Activated CD4-positive, alpha-beta T cell treated with anti-CD3 and anti-CD28 coated beads for 1 hour (primary cell): ENCODE results near the gene CDON.
A peak's percentile ranks its signal among the peaks of the same experiment; 100 is the strongest.

Experiments
- DNase-seq: peaks from one replicate; pipeline ENCODE4 v3.0.0-alpha.2; 2020

CDON gene

DNA sequence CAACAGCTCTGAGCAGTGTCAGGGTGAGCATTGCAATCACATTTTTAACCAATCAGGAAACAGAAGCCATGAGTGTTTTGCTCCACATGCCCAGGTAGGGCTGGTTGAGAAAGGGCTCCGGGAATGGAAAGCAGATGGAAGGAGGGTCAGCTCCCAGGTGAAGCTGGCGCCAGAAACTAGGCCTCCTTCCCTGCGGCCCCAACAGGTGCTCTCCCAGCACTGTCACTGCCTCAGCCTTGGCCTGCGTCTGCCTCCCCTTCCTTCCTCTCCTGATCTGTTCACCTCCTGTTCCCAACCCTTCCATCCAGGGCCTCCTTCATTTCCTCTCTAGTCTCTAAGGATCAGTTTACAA is 121.4 kb downstream of the CDON start:
- no peak for DNase-seq

DNA sequence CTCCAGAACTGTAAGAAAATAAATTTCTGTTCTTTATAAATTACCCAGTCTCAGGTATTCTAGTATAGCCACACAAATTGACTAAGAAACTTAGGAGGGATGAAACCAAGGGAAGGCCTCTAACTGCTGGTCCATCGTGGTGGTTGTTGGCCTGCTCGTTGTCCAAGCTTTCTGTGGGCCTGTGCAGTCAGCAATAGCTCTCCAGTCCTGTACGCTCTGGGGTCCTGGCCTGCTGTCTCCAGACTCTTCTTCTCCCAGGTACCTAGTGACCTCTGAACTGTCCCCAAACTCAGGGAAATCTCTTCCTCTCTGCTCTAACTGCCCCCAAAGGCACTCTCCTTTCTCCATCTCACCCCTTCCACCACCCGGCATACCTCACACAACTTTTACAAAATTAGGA is 122.5 kb downstream of the CDON start:
- DNase-seq: no peak

DNA sequence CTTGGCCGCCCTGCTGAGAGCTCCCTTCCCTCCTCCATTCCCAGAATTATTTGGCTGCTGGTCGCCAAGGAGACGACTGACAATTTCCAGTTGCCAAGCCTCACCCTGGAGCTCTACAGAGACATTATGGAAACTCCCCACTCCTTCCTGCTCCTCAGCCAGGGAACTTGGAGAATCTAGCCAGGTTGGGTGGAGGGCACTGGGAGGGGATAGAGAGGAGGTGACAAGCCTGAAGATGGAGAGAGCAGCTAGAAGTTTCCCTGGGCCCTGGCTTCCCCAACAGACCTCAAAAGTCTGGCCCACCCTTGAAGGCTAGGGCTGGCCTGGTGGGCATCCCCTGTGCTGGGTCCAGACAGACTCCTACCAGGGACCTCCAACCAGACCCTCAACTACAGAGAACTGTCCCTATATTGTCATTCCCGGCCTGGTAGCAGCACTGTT is 123.6 kb downstream of the CDON start:
- DNase-seq: no peak

DNA sequence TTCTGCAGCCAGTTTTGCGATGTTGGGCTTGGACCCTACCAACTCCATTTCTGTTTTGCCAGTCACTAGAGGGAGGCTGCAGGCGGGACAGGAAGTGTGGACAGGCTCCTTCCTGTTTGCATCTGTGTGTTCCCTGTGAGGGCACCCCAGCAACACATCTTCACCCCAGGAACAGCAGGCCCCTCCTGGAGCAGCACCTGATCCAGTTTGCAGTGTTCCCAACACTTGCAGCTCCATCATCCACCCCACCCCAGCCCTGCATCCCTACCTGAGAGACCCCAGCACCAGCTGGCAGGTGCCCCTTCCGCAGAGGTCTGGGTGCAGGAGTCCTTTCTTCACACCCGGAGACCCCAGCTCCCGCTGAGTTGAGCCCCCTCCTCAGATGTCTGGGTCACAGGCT is 124.2 kb downstream of the CDON start:
- DNase-seq: no peak

DNA sequence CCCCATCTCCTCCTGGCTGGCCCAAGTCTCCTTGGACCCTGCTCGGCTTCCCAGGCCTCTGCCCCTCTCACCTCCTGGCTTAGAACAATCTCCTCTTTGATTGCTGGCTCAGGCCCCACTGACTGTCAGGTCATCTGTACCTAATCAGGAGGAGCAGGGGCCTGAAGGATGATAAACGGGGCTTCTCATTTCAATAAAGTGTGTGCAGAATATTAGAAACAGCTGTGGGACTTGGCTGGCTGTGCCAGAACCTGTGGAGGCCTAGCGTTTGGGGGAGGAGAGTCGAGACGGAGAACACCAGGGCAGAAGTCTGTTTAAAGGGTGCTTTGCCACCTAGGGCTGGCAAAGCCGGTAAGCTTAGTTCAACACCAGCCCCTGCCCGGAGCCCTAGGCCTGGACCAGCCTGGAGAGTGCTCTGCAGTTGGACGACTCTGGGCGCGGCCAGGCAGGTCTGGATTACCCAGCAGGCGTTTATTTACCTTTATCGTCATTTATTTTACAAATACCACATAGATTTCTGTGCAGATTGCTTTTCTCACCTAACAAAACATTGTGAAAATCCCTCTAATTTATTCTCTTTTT is 127.0 kb downstream of the CDON start:
- no peak for DNase-seq

DNA sequence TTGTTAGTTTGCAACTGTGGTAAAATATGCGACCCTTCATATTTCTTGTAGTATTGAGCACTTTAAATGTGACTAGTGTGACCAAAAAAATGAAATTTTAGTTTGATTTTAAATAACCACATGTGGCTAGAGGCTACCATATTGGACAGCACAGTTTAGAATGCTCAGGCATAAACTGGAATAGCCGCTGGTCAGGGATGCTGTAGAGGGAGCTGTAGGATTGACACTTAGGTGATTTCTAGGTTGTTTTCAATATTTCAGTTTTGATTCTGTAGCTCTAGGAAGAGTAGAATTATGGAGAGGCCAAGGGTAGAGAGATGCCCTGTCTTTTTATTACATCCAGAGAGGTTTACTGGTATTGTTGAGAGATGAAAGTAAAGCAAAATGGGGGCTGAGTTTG is 127.6 kb downstream of the CDON start:
- no peak for DNase-seq

DNA sequence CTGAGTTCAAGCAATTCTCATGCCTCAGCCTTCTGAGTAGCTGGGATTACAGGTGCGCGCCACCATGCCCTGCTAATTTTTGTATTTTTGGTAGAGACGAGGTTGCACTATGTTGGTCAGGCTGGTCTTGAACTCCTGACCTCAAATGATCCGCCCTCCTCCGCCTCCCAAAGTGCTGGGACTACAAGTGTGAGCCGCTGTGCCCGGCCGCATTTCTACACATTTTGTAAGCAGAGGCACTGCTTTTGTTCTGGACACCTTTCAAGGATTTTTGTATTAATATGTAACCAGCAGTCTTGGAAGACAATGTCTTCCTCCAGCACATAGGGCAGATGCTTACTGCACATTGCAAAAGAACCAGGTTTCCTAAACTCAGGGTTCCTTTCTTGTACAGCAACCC is 128.2 kb downstream of the CDON start:
- no peak for DNase-seq

DNA sequence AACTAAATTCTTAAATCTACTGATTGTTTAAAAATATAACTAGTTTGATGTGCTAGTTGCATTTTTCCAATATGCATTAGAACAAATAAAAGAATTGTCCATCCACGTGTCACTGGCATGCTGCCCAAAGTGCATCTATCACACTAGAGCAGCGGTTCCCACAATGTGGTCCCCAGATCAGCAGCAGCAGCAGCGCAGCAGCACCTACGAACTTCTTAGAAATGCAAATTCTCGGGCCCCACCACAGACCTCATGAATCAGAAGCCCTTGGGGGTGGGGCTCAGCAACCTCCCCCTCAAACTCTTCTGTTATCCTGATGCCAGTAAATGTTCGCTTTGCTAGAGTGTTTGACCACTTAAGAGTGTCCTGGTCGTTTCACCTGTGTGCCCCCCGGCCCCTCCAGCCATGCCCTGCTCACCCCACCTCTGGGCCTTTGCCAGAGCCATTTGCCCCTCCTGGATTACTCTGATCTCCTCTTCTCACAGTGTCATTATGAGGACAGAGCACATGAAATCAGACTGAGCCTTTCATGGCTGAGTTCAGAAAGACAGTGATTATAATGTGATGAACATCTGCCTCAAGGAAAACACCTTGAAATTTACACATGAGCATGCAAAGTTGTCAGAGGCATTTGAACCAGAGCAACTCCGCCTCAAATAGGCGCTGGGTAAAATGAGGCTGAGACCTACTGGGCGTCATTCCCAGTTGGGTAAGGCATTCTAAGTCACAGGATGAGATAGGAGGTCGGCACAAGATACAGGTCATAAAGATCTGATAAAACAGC is 129.4 kb downstream of the CDON start:
- no peak for DNase-seq

DNA sequence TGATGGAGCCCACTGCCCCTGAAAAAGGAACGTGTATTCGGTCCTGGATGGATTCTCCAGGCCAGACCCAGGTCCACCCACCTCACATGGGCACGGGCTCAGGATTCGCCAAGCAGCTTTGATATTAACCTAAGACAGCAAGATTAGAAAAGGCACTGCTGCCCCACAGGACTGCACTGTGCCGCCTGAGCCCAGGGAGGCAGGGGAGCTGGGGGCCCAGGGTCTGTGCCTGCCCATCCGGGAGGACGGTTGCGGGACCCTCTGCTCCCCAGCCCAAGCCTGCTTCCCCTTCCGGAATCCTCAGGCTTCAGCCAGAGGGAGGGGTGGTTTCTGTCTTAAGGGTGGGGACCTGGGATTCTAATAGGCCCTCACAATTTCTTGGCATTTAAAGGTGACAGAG is 130.4 kb downstream of the CDON start:
- no peak for DNase-seq

DNA sequence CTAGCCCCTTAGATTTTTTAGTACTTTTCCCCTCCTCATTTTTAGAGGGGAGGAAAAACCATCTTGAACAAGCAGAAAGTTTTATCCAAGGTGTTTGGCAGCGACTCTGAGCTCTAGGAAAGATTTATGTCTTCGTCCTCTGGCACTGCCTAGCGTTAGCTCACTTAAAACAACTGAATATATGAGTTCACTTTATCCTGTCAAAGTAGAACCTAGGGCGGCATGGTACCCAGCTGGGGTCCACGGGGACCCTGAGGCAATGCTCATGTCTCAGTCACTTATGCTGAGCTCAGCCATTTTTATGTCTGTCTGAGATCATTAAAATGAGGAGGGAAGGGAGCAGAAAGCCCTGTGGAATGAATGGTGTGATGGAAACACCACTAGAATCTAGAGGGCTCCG is 131.0 kb downstream of the CDON start:
- no peak for DNase-seq

DNA sequence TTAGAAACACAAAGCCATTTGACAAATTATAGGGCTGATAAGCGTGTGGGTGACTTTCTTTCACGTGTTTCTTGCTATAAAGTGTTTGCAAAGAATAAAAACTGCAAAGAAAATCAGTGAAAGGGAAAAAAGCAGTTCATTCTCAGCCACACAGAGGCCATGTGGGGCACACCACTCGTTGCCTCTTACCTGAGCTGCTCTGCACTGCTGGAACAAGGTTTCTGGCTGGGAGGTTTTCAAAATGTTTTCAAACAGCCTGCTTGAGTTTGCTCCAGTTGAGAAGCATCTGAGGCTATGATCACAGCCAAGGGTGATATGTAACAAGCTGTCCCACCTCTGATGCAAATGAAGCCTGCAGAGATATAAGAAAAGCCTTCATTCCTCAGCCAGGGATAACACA is 131.6 kb downstream of the CDON start:
- no peak for DNase-seq

DNA sequence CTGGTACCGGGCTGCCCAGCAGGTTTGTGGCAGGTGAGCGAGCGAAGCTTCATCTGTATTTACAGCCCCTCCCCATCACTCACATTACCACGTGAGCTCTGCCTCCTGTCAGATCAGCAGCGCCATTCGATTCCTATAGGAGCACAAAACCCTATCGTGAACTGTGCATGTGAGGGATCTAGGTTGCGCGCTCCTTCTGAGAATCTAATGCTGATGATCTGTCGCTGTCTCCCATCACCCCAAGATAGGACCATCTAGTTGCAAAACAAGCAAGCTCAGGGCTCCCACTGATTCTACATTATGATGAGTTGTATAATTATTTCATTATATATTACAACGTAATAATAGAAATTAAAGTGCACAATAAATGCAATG is 132.6 kb downstream of the CDON start:
- no peak for DNase-seq

DNA sequence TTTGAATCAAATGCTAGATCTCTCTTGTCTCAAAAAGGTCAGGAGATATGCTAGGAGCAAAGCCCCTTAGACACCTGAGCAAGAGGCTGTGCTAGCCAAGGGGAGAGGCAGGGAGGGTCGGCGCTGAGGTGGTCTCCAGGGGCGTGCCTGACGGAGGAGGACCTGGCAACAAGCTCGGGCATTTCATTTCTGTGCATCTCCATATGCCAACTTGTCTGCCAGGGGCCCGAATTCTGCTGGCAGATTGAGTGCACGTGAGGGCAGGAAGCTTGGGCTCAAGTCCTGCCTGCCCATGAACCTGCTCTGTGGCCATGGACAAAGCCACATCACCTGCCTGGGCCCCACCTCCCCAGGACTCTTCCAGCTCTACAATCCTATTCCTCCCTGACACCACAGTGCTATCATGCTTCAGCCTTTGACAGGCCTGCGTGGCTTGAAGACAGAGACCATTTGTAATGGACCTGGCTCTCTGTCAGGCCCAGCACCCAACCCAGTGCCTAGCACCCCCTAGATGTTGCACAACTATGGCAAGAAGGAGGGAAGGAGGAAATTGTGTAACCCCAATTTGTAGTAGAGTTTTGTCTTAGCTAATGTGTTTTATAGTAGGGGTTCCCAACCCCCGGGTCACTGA is 133.1 kb downstream of the CDON start:
- no peak for DNase-seq

DNA sequence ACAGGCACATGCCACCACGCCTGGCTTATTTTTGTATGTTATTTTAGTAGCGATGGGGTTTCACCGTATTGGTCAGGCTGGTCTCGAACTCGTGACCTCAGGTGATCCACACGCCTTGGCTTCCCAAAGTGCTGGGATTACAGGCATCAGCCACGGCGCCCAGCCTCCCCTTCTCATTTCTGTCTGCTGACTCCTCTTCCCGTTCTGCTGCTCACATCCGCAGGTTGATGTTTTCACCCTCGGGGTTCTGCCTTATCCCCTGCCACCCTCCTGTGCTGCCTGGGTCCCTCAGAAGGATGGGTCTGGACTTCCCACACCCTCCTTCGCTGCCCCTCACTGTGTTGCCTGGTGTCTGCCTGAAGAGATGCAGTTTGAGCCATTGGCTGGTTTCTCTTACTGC is 136.0 kb downstream of the CDON start:
- DNase-seq: no peak

DNA sequence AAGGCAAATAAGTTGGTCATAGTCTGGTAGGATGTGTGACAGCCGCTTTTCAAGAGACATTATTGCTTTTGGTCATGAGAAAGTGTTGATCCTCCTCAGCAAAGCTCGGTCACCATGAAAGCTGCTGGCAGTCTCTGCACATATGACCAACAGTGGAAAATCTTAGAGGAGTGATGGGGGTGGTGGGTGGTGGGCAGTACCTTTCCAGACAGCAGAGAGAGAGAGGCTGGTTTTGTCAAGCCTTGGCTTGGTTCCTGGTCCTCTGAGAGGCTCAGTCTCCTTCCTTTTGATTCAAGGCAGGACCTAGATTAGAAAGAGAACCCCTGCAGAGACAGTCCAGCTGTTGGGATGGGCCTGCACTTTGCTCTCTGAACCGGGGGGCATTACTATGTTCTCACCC is 136.9 kb downstream of the CDON start:
- no peak for DNase-seq

DNA sequence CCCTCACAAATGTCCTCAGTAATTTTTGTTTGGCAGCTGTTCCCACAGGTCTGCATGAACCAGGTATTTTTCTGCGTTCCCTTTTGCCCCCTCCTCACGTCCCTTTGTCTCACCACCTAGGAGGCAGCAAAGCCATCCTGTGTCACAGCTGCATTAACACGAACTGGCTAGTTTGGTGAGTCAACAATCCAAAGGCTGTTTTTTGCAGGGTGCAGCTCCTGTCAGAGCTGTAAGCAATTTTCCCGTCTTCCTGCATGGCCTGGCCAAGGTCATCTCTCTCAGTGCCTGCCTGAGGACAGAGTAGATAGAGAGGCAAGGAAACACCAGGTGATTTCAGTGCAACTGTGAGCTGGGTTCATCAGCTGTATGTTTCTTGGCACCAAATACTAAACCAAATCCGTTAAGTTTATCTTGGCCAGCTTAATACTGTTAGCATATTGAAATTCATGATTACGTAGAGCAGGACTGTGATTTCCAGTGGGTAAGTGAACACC is 137.4 kb downstream of the CDON start:
- DNase-seq: no peak

DNA sequence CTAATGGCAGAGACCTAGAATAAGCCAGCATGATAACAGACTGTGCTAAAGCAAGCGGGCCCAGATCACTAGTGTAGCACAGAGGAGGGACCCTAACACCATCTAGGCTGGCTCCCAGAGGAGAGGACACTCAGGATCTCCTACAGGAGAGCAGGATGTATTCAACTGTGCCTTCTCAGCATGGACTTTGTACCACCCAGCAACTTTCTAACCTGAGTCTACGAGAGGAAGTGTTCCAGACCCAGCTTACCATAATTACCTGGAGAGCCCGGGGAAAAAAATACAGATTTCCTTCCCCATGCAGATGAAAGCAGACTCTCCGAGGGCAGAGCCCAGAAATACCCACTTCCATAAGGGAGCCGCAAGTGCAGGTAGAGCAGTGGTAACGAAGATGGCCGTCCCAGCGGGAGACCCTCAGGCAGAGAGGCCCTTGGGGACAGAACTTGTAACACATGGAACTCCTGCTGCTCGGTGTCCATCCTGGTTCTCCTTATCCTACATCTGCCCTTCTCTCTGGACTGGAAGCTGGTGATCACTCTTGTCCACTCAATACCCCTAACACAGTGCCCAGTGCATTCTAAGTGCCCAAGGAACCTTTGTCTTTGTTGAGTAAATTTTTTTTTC is 138.2 kb downstream of the CDON start:
- no peak for DNase-seq

DNA sequence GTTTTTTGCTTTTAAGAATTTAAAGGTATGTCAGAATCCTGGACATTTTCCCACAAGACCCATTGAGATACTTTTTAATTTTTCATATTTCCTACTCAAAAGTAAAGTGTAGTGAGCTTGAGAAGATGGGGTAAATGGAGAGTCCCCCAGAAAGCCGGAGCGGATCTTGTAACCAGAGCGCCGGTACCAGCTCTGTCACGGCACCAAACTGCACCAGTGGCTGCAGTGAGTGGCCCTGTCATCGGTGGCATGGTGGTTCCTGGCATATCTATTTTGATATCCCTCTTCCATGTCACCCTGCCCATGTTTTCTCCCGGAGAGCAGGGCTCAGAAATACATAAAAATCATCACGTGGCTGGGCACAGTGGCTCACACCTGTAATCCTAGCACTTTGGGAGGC is 139.0 kb downstream of the CDON start:
- no peak for DNase-seq

DNA sequence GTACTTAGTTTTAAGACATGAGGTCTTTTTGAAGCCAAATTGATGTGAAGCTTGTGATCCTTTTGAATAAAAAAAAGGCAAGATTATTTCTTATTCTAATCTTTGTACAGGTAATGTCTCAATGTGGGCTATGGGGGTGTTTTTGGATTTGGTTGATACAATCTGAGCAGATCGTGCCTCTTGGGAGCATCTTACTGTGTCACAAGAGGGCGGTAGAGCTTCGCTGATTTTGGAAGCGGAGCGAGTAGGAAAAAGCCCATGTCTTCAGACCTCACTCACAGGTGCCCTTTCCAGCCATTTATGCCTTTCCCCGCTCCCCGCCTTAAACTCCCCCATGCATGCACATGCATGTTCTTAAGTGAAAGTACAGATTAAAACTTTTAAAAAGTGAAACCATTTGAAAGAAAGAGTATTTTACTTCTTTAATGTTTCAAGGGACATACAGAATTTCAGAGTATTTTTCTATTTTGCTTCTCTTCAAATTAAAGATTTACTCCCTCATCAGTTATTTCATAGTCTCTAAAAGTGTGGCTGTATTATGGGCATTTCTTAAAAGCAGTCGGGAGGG is 139.6 kb downstream of the CDON start:
- DNase-seq: peak; percentile 28

DNA sequence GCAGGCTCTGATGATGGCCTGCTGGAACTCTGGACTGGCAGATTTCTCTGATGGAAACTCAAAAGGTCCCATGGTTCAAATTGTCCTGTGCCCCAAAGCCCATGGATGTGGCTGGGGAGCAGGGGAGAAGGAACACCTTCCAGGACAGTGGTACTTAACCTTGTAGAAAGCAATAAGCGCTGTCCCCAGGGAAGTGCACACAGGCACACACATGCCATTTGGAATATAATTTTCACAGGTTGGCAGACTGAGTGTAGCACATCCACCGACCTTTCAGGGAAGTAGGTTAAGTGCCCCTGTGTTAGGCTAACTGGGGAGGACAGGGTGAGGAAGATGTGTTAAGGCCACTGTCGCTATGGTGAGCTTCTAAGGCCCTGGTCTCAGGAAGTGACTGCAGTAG is 140.5 kb downstream of the CDON start:
- no peak for DNase-seq

DNA sequence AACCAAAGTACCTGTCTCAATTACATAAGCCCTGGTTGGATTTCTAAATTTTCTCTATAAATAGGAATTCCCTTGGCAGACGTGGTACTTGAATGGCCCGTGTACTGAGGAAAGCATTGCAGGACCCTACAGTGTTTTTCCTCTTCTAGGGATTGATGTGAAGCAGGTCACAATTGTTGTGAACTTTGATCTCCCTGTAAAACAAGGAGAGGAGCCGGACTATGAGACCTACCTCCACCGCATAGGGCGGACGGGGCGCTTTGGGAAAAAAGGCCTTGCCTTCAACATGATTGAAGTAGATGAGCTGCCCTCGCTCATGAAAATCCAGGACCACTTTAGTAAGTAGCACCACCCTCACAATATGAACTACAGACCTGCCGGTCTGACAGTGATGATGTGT is 141.6 kb downstream of the CDON start:
- no peak for DNase-seq

DNA sequence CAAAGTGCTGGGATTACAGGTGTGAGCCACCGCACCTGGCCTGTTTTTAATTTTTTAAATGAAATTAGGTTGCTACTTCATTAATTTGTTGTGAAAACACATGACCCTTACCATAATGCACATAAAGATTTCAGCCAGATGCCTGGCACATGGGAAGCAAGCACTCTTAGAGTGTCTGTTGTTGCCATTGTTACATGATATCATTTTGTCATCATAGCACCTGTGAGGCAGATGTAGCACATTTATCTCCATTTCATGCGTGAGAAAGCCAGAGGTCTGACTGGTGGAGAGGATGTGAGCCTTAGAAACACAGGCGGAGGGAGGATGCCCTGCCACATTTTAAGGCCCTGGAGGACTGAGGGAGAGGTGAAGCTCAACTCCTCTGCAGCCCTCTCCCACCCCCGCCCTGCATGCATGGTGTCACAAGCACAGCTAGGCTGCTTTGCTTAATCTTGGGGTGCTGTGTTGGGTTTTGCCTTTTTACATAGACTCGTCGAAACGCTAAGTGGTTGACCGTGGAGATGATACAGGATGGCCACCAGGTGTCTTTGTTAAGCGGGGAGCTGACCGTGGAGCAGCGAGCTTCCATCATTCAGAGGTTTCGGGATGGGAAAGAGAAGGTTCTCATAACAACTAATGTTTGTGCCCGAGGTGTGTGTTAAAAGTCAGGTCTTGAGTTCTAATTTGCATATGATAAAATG is 144.4 kb downstream of the CDON start:
- DNase-seq: no peak
